Lung (tissue), 12 donors: ENCODE data around the gene RAP1GDS1. TPM values are rescaled to one million over a fixed set of nuclear protein-coding genes. Genes with fewer than 3 reads are reported as not detected.

Experiments used
- ATAC-seq: fragments of 200-7000 bp; cut with Tn5 transposase; one replicate; pipeline ENCODE4 v1.9.1; 2020; ENCODE audit warnings: moderate number of reproducible peaks; ENCODE audit not compliant: insufficient read depth, low FRiP score
- DNase-seq, 3 donors: peaks; one replicate each; pipeline ENCODE4 v3.0.0-alpha.2; 2013 to 2017
- H3K27ac ChIP-seq, 2 donors: one replicate each; pipeline ENCODE4 v1.5.1; 2013; ENCODE audit warnings: mild to moderate bottlenecking in 2 of 2, moderate library complexity in 2 of 2, control low read depth in 1 of 2, inconsistent platforms in 1 of 2, low read depth in 1 of 2, low read length in 1 of 2
- H3K27me3 ChIP-seq, 3 donors: one replicate each; pipeline ENCODE4 v1.5.1; 2013; ENCODE audit warnings: low read length in 2 of 3; ENCODE audit not compliant: control insufficient read depth in 3 of 3, insufficient read depth in 3 of 3
- H3K36me3 ChIP-seq, 4 donors: one replicate each; pipeline ENCODE4 v1.5.1; 2013; ENCODE audit warnings: low read length in 4 of 4, mild to moderate bottlenecking in 1 of 4, moderate library complexity in 1 of 4; ENCODE audit not compliant: control insufficient read depth in 4 of 4, insufficient read depth in 4 of 4
- H3K4me1 ChIP-seq, 5 donors: one replicate each; pipeline ENCODE4 v1.5.1; 2013; ENCODE audit warnings: low read length in 5 of 5, mild to moderate bottlenecking in 2 of 5, moderate library complexity in 1 of 5; ENCODE audit not compliant: control insufficient read depth in 5 of 5, insufficient read depth in 5 of 5
- H3K4me3 ChIP-seq: one replicate; pipeline ENCODE4 v1.5.1; 2013; ENCODE audit warnings: mild to moderate bottlenecking, control low read depth, moderate library complexity
- H3K9ac ChIP-seq, 2 donors: one replicate each; pipeline ENCODE4 v1.5.1; 2013; ENCODE audit warnings: low read length in 2 of 2, control low read depth in 1 of 2; ENCODE audit not compliant: insufficient read depth in 1 of 2
- H3K9me3 ChIP-seq, 4 donors: one replicate each; pipeline ENCODE4 v1.5.1; 2013; ENCODE audit warnings: low read length in 3 of 4, mild to moderate bottlenecking in 1 of 4, moderate library complexity in 1 of 4; ENCODE audit not compliant: control insufficient read depth in 4 of 4, insufficient read depth in 3 of 4
- WGBS, 2 donors: extraction: QIAGEN DNeasy Blood & Tissue Kit; methylation state at CpG; one replicate each; pipeline ENCODE4 v1.1.7; 2013; 5-methylcytosine and 5-hydroxymethylcytosine counted together
- polyA plus RNA-seq, 2 donors: library from polyadenylated mRNA; stranded (reverse); fragments of 200-250 nt; gene quantifications; one replicate each; pipeline ENCODE4 v1.2.1, GENCODE V29; 2013
- total RNA-seq, 2 donors: library from RNA; depleted of rRNA in 1 of 2; stranded (reverse); fragments of >200 nt in 1 of 2; gene quantifications; one replicate each; pipeline ENCODE4 v1.2.1, GENCODE V29; 2014 to 2021
- TF ChIP-seq, protein P1 (sequence below): IDR thresholded peaks from 2 replicates; pipeline ENCODE4 v1.5.1; 2012; ENCODE audit warnings: mild to moderate bottlenecking; ENCODE audit errors: control extremely low read depth, extremely low read depth
- donor health status: control.
- donor health status: control.
- donor health status: Bipolar disorder and iron deficiency.
- donor health status: healthy.
- donor health status: DM: yes; HTN: yes; CAD: no.

The RAP1GDS1 gene
- total and polyA plus RNA-seq, 4 donors = 12.3 to 41.6 (median 26.5) TPM

DNA sequence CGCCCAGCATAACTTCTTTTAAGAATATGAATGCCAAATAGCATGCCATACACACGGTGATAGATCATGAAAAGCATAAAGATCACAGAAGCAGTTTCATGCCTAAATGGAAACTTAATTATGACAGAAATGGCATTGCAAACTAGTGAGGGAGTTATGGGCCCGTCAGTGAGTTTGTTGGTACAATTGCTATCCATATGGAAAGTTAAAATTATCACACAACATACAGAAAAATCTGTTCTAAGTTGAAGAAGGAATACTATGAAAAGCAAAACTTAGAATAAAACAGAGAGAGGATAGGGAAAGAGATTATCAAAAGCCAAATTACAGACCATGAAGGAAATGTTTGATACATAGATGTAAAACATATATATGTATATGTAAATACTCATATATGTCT lies 30.2 kb upstream of the RAP1GDS1 start:
- Histone ChIP-seq H3K4me1 (no peaks in the 10 kb centered on the region), H3K36me3 (no peaks in the 10 kb centered on the region), H3K9me3 (no peaks in the 10 kb centered on the region), H3K4me3 (no peak overlapping the region), H3K9ac (no peak overlapping the region), H3K27ac (no peak overlapping the region), H3K27me3 (no peaks in the 10 kb centered on the region)
- TF ChIP-seq, protein P1, sequence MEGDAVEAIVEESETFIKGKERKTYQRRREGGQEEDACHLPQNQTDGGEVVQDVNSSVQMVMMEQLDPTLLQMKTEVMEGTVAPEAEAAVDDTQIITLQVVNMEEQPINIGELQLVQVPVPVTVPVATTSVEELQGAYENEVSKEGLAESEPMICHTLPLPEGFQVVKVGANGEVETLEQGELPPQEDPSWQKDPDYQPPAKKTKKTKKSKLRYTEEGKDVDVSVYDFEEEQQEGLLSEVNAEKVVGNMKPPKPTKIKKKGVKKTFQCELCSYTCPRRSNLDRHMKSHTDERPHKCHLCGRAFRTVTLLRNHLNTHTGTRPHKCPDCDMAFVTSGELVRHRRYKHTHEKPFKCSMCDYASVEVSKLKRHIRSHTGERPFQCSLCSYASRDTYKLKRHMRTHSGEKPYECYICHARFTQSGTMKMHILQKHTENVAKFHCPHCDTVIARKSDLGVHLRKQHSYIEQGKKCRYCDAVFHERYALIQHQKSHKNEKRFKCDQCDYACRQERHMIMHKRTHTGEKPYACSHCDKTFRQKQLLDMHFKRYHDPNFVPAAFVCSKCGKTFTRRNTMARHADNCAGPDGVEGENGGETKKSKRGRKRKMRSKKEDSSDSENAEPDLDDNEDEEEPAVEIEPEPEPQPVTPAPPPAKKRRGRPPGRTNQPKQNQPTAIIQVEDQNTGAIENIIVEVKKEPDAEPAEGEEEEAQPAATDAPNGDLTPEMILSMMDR = no peak
- WGBS, 2 donors = 94 to 96% methylated on average over 3 of the region's 3 CpGs
- ATAC-seq = no peak
- no peak for DNase-seq

DNA sequence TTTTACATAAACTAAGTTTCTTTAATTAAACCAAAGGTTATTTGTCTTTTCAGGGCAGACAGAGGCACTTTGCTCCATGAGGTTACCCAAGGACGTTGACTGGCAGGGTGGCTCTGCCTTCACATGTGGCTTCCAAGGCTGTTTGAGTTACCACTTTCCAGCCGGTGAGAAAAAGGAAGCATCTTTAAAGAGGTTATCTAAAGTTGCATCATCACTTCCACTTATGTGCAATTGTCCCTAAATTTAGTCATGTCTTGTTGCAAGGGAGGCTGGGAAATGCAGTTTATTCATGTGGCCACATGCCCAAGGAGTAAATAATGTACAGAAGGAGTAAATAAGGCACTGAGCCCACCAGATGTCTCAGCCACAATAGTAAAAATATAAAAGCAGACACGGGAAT lies 29.0 kb upstream of the RAP1GDS1 start:
- WGBS, 2 donors = 24 to 42% methylated on average over 3 of the region's 3 CpGs
- ATAC-seq (no peak), DNase-seq (peak in 2 of 3 donors; percentile 1 to 29)
- Histone ChIP-seq H3K27me3 (no peaks in the 10 kb centered on the region), H3K4me3 (no peak overlapping the region), H3K27ac (no peak overlapping the region), H3K9ac (no peak overlapping the region), H3K36me3 (no peaks in the 10 kb centered on the region), H3K4me1 (no peaks in the 10 kb centered on the region), H3K9me3 (no peaks in the 10 kb centered on the region)
- TF ChIP-seq, protein P1 = no peak

DNA sequence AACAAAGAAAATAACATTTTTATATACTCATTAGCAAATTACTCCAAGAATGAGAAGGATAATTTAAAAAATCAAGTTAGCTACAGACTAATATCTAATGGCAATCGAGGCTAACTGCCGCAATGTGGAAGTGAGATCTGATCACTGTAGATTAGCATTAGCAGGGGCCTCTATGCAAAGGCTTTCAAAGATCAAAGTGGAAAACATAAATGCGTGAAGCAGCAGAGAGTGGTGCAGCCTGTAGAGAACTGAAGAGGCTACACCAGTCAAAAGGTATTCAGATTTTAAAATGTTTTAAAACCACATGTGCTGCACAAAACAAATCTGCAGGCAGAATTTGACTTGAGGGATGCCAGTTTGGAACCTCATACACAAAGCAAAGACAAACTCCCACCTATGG lies 24.0 kb upstream of the RAP1GDS1 start:
- no peak for ATAC-seq
- WGBS, 2 donors = 86 to 91% methylated on average over 3 of the region's 3 CpGs

DNA sequence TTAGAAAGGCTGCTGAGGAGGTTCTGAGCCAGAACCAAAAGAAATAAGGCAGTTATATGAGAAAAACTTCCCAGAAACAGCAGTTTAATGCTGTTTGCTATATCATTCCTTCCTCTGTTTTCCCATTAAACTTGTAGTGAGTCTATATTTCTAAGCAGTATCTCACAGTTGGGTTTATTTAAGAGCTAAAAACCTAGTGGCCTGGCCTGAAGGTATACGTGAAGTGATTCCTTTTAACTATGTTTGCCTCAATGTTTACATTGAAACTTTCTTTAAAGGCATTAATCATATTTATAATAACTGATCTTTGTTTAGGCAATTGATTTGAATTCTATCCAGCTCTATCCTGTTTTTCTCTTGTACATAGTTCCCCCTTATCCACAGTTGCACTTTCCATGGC lies 19.1 kb upstream of the RAP1GDS1 start:
- H3K27me3 ChIP-seq = no peaks in the 10 kb centered on the region
- H3K4me1 ChIP-seq = no peaks in the 10 kb centered on the region
- WGBS, 2 donors = 67 to 76% methylated on average over 1 of the region's 1 CpG
- no peaks in the 10 kb centered on the region for H3K9me3 ChIP-seq
- DNase-seq (no peak), ATAC-seq (no peak)
- TF ChIP-seq, protein P1 = no peak
- no peak overlapping the region for H3K27ac ChIP-seq
- no peak overlapping the region for H3K4me3 ChIP-seq
- no peak overlapping the region for H3K9ac ChIP-seq
- H3K36me3 ChIP-seq = no peaks in the 10 kb centered on the region

More for the DNA sequence above, 24.0 kb upstream of the RAP1GDS1 start:
- H3K9ac ChIP-seq = no peak overlapping the region
- TF ChIP-seq, protein P1 = no peak
- no peak for DNase-seq
- H3K4me1 ChIP-seq = no peaks in the 10 kb centered on the region
- H3K9me3 ChIP-seq = no peaks in the 10 kb centered on the region
- no peak overlapping the region for H3K4me3 ChIP-seq
- H3K27ac ChIP-seq = no peak overlapping the region
- H3K27me3 ChIP-seq = no peaks in the 10 kb centered on the region
- no peaks in the 10 kb centered on the region for H3K36me3 ChIP-seq
